Psoas muscle (tissue), 8 donors: ENCODE results near the gene FCN1. TPM values are rescaled to one million over a fixed set of nuclear protein-coding genes. Genes with fewer than 3 reads are reported as not detected.
A peak's percentile ranks its signal among the peaks of the same experiment; 100 is the strongest.

Experiments
- ATAC-seq, 4 donors: fragments of 200-7000 bp; cut with Tn5 transposase; one replicate each; pipeline ENCODE4 v1.9.1; 2020; ENCODE audit warnings: moderate library complexity in 3 of 4, mild to moderate bottlenecking in 2 of 4
- DNase-seq, 2 donors: peaks; one replicate each; pipeline ENCODE4 v3.0.0-alpha.2; 2020
- H3K27ac ChIP-seq: fragments of 200-600 bp; one replicate; pipeline ENCODE4 v1.8.0; 2022
- H3K27me3 ChIP-seq, 3 donors: fragments of 200-600 bp in 1 of 3; one replicate each; pipeline versions ENCODE4 v1.6.1 to v1.8.0; 2013 to 2022; ENCODE audit warnings: low read length in 2 of 3, mild to moderate bottlenecking in 2 of 3, moderate library complexity in 1 of 3; ENCODE audit not compliant: insufficient read depth in 3 of 3
- H3K36me3 ChIP-seq, 2 donors: fragments of 200-600 bp in 1 of 2; one replicate each; pipeline versions ENCODE4 v1.6.1 to v1.8.0; 2013 to 2022; ENCODE audit warnings: low read depth in 1 of 2, mild to moderate bottlenecking in 1 of 2, moderate library complexity in 1 of 2; ENCODE audit not compliant: insufficient read depth in 1 of 2
- H3K4me1 ChIP-seq: fragments of 200-600 bp; one replicate; pipeline ENCODE4 v1.8.0; 2022
- H3K4me3 ChIP-seq: fragments of 200-600 bp; one replicate; pipeline ENCODE4 v1.8.0; 2022; ENCODE audit warnings: mild to moderate bottlenecking
- H3K9me3 ChIP-seq: fragments of 200-600 bp; one replicate; pipeline ENCODE4 v1.8.0; 2022
- CTCF ChIP-seq: fragments of 200-600 bp; IDR thresholded peaks from one replicate; pipeline ENCODE4 v1.8.0; 2022; ENCODE audit warnings: antibody characterized with exemption
- WGBS, 3 donors: extraction: QIAGEN DNeasy Blood & Tissue Kit; methylation state at CpG; one replicate each; pipeline versions ENCODE4 v1.1.6 to v1.1.7; 2013; 5-methylcytosine and 5-hydroxymethylcytosine counted together
- intact Hi-C, 2 donors: fragments of 100-400 bp; cut with DNase I; formaldehyde crosslinking; loops; one replicate each; pipeline versions ENCODE4 v1.11.0 to v1.14.2; 2022
- polyA plus RNA-seq, 3 donors: library from polyadenylated mRNA; stranded (reverse); fragments of 200-250 nt; gene quantifications; one replicate each; pipeline ENCODE4 v1.2.3, GENCODE V29; 2013
- total RNA-seq, 4 donors: library from RNA; stranded (reverse); fragmentation: NEBNext Ultra II Directional in 2 of 4; extraction: Animal tissue kit (Norgen Biotek cat#: 25700) in 2 of 4; gene quantifications; one replicate each; pipeline versions ENCODE4 v1.2.1 to v1.2.4, GENCODE V29; 2021 to 2023
- donor health status: healthy with polysubstance abuse.
- donor health status: DM: no; HTN: no; CAD: no; lungs with moderate emphysema.
- donor health status: Bipolar disorder and iron deficiency.
- donor health status: healthy.
- donor health status: DM: yes; HTN: yes; CAD: no.
- donor health status: DM: no; HTN: no; CAD: no.
- donor health status: DM: no; HTN: no; CAD: no.
- donor health status: DM: yes; HTN: yes; CAD: no.

FCN1 gene
- total and polyA plus RNA-seq, 7 donors = 0.51 to 3.9 (median 0.82) TPM

- no peaks in the 10 kb centered on the region for H3K27me3 ChIP-seq
- no peaks in the 10 kb centered on the region for H3K9me3 ChIP-seq
- no peak overlapping the region for H3K27ac ChIP-seq
- WGBS, 3 donors = 43 to 50% (median 46%) methylated on average over 3 of the region's 3 CpGs
- H3K4me3 ChIP-seq = no peak overlapping the region
- ATAC-seq (no peak), DNase-seq (no peak)
- H3K36me3 ChIP-seq = no peaks in the 10 kb centered on the region
- no peak for TF ChIP-seq CTCF
- intact Hi-C loops = no loop called here
- H3K4me1 ChIP-seq = no peaks in the 10 kb centered on the region
Observed at GRCh38 chr9:134902936-134903335, 14.8 kb downstream of the FCN1 start.

GRCh38 chr9:134899818-134900217 lies 17.9 kb downstream of the FCN1 start:
- DNase-seq (no peak), ATAC-seq (no peak)
- peaks cover 0 to 9% (median 0%) of the 10 kb centered on the region in 3 donors for H3K27me3 ChIP-seq
- no peak overlapping the region for H3K27ac ChIP-seq
- WGBS, 3 donors = 84 to 88% (median 88%) methylated on average over 1 of the region's 1 CpG
- intact Hi-C loops = no loop called here
- no peak overlapping the region for H3K4me3 ChIP-seq
- H3K4me1 ChIP-seq = peaks cover 6% of the 10 kb centered on the region
- H3K36me3 ChIP-seq = no peaks in the 10 kb centered on the region
- H3K9me3 ChIP-seq = no peaks in the 10 kb centered on the region
- TF ChIP-seq CTCF = no peak

- H3K27ac ChIP-seq = no peak overlapping the region
- 75 to 97% (median 78%) methylated on average over 3 of the region's 3 CpGs for WGBS, 3 donors
- ATAC-seq = no peak
- no peak for TF ChIP-seq CTCF
- intact Hi-C loops = no loop called here
- no peaks in the 10 kb centered on the region for H3K9me3 ChIP-seq
- no peak for DNase-seq
- H3K27me3 ChIP-seq = peaks cover 0 to 10% (median 0%) of the 10 kb centered on the region in 3 donors
- no peak overlapping the region for H3K4me3 ChIP-seq
- peaks cover 6% of the 10 kb centered on the region for H3K4me1 ChIP-seq
- no peaks in the 10 kb centered on the region for H3K36me3 ChIP-seq
Observed at GRCh38 chr9:134899168-134899567, 18.5 kb downstream of the FCN1 start.

- ATAC-seq (no peak), DNase-seq (no peak)
- H3K4me3 ChIP-seq = no peak overlapping the region
- H3K9me3 ChIP-seq = no peaks in the 10 kb centered on the region
- H3K4me1 ChIP-seq = peaks cover 6% of the 10 kb centered on the region
- no peaks in the 10 kb centered on the region for H3K36me3 ChIP-seq
- TF ChIP-seq CTCF = no peak
- H3K27ac ChIP-seq = no peak overlapping the region
- 42 to 49% (median 43%) methylated on average over 2 of the region's 2 CpGs for WGBS, 3 donors
- peaks cover 0 to 10% (median 0%) of the 10 kb centered on the region in 3 donors for H3K27me3 ChIP-seq
- intact Hi-C loops = no loop called here
Observed at GRCh38 chr9:134898319-134898718, 19.4 kb downstream of the FCN1 start.

- Histone ChIP-seq H3K27ac (no peak overlapping the region), H3K9me3 (no peaks in the 10 kb centered on the region), H3K4me1 (peaks cover 6% of the 10 kb centered on the region), H3K27me3 (peaks cover 0 to 10% (median 0%) of the 10 kb centered on the region in 3 donors), H3K36me3 (no peaks in the 10 kb centered on the region), H3K4me3 (no peak overlapping the region)
- 39 to 47% (median 42%) methylated on average over 2 of the region's 2 CpGs for WGBS, 3 donors
- no peak for DNase-seq
- intact Hi-C loops = no loop called here
- peak in 2 of 4 donors; percentile 24 to 37 for ATAC-seq
- TF ChIP-seq CTCF = no peak
Observed at GRCh38 chr9:134897584-134898170, 20.0 kb downstream of the FCN1 start.
